ENCODE measurements around the gene NMRK2. TPM values are rescaled to one million over a fixed set of nuclear protein-coding genes. Genes with fewer than 3 reads are reported as not detected.

NMRK2 gene
- total and polyA plus RNA-seq, 2 of the 13 experiments (the other 11 are each of a cell fraction or from before 2014, with no cell fraction given) = not detected

GRCh38 chr19:3987619-3988371 lies 54.9 kb downstream of the NMRK2 start (continued):
- TF ChIP-seq, protein P1, sequence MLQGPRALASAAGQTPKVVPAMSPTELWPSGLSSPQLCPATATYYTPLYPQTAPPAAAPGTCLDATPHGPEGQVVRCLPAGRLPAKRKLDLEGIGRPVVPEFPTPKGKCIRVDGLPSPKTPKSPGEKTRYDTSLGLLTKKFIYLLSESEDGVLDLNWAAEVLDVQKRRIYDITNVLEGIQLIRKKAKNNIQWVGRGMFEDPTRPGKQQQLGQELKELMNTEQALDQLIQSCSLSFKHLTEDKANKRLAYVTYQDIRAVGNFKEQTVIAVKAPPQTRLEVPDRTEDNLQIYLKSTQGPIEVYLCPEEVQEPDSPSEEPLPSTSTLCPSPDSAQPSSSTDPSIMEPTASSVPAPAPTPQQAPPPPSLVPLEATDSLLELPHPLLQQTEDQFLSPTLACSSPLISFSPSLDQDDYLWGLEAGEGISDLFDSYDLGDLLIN (CRISPR knock-in tag; IDR thresholded peaks at IDR 0.05; ENCODE audit: borderline replicate concordance) = no peak
- TF ChIP-seq ZNF737 (CRISPR knock-in tag; IDR thresholded peaks at IDR 0.05; ENCODE audit: borderline replicate concordance) (no peak), FOXJ3 (CRISPR knock-in tag; IDR thresholded peaks at IDR 0.05; ENCODE audit: borderline replicate concordance) (no peak), HIVEP1 (CRISPR knock-in tag; IDR thresholded peaks at IDR 0.05) (no peak), ZNF891 (CRISPR knock-in tag; IDR thresholded peaks at IDR 0.05) (0 out of 2 replicates have a peak, but pooled peaks have one; percentile 18), ZNF350 (CRISPR knock-in tag; IDR thresholded peaks at IDR 0.05; ENCODE audit: borderline replicate concordance, low read depth) (0 out of 2 replicates have a peak, but pooled peaks have one; percentile 29), ELF1 (CRISPR knock-in tag; IDR thresholded peaks at IDR 0.05) (no peak), PRDM10 (CRISPR knock-in tag; IDR thresholded peaks at IDR 0.05; ENCODE audit: low read depth) (no peak), TGIF2 (CRISPR knock-in tag; IDR thresholded peaks at IDR 0.05) (no peak), RFX3 (CRISPR knock-in tag; IDR thresholded peaks at IDR 0.05) (no peak)
- TF ChIP-seq, protein P2, sequence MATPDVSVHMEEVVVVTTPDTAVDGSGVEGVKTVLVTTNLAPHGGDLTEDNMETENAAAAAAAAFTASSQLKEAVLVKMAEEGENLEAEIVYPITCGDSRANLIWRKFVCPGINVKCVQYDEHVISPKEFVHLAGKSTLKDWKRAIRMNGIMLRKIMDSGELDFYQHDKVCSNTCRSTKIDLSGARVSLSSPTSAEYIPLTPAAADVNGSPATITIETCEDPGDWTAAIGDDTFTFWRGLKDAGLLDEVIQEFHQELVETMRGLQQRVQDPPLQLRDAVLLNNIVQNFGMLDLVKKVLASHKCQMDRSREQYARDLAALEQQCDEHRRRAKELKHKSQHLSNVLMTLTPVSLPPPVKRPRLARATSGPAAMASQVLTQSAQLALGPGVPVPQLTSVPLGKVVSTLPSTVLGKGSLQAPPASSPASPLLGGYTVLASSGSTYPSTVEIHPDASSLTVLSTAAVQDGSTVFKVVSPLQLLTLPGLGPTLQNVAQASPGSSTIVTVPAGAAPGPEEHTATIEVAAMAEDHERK (CRISPR knock-in tag; IDR thresholded peaks at IDR 0.05; ENCODE audit: low read depth) = no peak
